ENCODE results near the gene TXLNG.
"Not testable (repeated sequence)": the region's sequence is repeated elsewhere in the genome, so short reads cannot be mapped to it uniquely, and the experiment has no call there.

Gene TXLNG

DNA sequence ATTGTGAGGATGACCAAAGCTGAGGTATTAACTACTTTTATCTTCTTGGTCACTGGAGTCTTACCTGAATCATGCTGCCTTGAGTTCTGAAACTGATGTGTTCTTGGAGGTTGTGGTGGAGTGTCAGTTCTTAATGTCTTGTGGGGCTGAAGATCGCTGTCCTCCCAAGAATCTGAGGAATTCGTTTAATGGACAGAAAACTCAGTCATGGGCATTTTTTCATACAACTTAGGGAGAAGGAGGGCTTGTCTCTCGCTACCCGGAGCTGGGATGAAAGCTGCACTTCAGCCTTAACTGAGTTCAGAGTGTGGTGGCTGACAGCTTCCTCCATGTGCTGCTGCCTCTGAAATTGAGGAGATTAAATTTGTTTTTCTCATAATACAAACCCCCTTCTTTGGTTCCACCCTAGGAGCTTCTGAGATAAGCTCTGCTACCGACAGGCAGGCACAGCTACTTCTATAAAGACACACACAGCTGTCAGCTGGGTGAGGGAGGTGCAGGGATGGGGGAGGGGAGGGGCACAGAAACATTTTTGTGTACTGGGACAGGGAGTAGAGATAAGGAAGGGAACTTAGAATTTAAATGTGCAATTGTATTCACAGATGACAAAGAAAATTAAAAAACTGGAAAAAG lies 53.1 kb downstream of the TXLNG start:
- no peak for DNase-seq (ENCODE audit: low spot score)

DNA sequence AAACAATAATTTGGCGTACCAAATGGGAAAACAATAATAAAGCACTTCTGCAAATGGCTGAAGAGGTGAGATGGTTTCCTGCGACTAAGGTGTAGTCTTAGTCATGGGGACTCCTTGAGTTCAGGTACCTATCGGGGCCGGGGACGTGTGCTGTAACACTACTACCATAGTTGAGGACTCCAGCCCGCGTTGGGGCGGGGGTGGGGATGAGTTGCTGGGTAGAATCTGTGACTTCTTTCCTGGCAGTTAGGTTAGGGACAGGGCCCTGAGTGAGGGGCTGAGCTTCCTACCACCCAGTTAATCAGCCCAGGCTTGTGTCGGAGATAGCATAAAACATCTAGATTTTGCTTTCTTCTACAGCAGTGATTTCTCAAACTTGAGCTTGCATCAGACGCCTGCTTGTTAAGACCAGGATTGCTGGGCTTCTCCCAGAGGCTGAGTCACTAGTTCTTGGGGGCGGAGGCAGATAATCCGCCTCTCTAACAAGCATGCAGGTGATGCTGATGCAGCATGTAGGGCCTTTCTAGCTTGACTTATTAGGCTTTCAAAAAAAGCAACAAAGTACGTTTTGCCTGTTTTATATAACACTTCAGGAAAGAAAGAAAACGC lies 53.7 kb downstream of the TXLNG start:
- peak; percentile 59 for DNase-seq (ENCODE audit: low spot score)

GRCh38 chrX:16842684-16843083 lies 56.4 kb downstream of the TXLNG start:
- no peak for DNase-seq (ENCODE audit: low spot score)

DNA sequence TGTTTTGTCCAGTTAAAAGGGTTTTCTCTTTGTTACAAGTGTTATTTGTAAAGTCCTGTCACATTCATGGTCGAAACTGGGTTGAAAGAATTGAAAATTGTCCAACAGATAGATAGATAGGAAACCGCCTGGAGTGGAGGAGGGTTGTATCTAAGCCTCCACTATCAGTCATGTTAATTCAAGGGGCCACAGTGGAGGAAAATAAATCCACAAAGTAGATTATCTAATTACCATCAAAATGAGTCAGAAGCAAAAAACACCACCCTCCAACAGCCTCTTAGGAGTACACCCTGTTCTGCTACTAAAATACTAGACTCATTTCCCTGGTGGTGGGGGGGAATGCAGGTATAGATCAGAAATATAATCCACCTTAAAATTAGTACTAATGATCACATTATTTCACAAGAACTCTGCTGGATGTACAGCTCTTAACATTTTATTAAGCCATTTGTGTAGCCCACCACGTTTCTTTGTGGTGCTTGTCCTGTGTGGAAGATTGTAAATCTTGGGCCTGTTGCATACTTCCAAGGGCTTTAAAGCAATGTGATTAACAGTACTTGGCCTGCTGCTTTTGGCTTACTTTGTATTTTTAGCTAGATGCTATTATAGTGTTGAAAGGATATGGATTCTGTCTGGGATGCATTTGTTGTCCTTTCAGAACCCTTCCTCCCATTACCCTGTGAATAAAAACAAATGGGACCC lies 57.1 kb downstream of the TXLNG start:
- DNase-seq (ENCODE audit: low spot score) = no peak

GRCh38 chrX:16845686-16846085 lies 59.4 kb downstream of the TXLNG start:
- no peak for DNase-seq (ENCODE audit: low spot score)

- DNase-seq (ENCODE audit: low spot score) = peak; percentile 37
Measured at GRCh38 chrX:16848541-16848940, 62.3 kb downstream of the TXLNG start.

DNA sequence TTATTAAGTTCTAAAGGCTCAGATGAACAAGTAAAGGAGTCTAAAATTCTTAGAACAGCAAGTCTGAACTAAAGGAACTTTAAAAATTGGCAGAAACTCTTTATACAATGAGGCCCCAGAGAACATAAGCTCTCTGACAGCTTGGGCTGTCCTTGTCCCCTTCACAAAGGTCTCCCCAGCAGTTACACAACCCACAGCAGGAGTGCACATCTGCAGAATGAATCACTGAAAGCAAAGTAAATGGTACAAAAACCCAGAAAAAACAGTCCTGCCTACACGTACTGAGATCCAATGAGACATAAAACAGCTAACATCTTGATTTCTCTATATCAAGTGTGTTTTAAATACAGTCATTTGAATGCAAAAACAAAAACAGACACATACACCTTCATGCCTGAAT lies 65.2 kb downstream of the TXLNG start:
- no peak for DNase-seq (ENCODE audit: low spot score)

DNA sequence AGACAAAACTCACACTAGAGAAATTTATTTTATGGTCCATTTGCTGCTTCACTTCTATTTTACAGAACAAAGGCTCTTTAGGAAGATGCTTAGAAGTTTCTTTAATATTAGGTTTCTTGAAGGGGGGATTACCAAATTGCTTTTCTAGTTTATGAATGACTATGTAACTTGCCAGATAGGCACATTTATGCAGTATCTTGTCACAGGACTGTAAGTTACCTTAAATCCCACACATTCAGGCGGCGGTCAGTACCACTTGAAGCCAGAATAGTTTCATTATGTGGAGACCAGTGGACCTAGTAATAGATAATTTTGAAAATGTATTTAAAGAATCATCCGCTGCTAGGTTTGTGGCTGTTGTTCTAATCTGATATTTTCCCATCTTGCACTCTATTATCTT lies 65.6 kb downstream of the TXLNG start:
- no peak for DNase-seq (ENCODE audit: low spot score)

- DNase-seq (ENCODE audit: low spot score) = no peak
Measured at GRCh38 chrX:16852617-16853179, 66.4 kb downstream of the TXLNG start.

- no peak for DNase-seq (ENCODE audit: low spot score)
Measured at GRCh38 chrX:16853537-16853936, 67.3 kb downstream of the TXLNG start.

GRCh38 chrX:16855363-16856075 lies 69.3 kb downstream of the TXLNG start:
- DNase-seq (ENCODE audit: low spot score) = no peak

DNA sequence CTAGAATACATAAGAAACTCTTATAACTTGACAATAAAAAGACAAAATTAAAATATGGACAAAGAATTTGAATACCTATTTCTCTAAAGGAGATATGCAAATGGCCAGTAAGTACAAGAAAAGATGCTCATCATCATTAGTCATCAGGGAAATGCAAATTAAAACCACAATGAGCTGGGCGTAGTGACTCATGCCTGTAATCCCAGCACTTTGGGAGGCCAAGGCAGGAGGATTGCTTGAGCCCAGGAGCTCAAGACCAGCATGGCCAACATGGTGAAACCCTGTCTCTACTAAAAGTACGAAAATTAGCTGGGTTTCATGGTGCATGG lies 69.8 kb downstream of the TXLNG start:
- DNase-seq (ENCODE audit: low spot score) = not testable (repeated sequence)

GRCh38 chrX:16856744-16857143 lies 70.5 kb downstream of the TXLNG start:
- DNase-seq (ENCODE audit: low spot score) = no peak

- no peak for DNase-seq (ENCODE audit: low spot score)
Measured at GRCh38 chrX:16862829-16863228, 76.6 kb downstream of the TXLNG start.

DNA sequence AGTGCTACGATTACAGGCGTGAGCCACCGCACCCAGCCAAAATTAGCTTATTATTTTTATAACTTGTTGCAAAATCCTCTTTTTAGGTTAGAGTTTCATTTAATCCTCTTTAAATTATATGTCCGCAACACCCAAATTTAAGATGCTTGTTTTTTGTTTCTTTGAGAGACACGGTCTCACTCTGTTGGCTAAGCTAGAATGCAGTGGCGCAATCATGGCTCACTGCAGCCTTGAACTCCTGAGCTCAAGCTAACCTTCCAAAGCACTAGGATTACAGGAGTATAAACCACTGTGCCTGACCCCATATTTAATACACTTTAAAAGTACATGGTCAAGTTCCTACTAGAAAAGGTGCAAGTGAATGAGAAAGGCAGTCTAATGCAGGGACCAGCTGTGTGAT lies 81.7 kb downstream of the TXLNG start:
- DNase-seq (ENCODE audit: low spot score) = no peak

- DNase-seq (ENCODE audit: low spot score) = no peak
Measured at GRCh38 chrX:16868920-16869319, 82.7 kb downstream of the TXLNG start.

- DNase-seq (ENCODE audit: low spot score) = peak; percentile 49
Measured at GRCh38 chrX:16869393-16870094, 83.3 kb downstream of the TXLNG start.

GRCh38 chrX:16870095-16870861 lies 84.0 kb downstream of the TXLNG start, which contains the start of gene RBBP7:
Gene RBBP7, minus strand, starts transcription at chrX:16870362. Its CDS starts 309 bp downstream, at chrX:16870053.
- DNase-seq (ENCODE audit: low spot score) = peak; percentile 94

DNA sequence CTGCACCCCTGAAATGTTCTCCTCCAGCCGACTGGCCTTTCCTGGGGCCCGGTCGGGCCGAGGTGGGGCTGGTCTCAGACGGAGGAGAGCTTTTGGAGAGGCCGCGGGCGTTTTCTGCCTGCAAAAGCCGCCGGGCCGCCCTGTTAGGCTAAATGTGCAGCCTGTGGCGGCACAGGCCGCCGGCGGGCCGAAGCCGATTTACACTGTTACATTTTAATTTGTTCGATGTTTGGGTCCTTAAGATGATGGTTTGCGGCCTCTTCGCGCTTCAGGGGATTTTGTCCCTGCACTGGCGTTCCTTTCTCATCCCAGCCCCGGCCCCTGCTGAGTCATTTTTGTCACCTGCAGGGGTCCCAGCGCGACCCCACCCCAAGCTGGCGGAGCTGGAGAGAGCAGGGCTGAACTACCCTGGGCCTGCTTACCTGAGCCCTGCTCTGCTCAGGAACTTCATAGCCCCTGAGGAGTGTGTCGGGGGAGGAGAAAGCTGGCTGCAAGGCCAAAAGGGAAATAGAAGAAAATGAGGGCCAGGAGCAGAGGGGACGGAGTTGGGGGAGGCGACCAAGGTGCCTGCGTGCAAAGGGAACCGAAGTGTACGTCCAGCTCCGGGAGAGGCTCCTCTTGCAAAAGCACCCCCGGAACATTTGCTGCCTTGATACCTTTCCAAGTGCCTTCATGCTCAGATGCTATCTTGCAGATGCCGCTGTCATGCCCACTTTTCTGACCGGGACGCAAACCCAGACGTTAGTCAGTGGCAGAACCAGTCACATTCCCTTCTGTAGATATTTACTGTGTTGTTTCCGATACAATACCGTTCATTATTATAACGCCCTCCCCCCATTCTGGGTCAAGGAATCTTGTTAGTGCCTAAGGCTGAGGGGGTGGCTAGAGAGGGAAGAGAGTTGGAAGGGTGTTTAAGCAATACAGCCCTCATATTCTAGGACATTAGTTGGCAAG lies 84.9 kb downstream of the TXLNG start:
- DNase-seq (ENCODE audit: low spot score) = no peak

DNA sequence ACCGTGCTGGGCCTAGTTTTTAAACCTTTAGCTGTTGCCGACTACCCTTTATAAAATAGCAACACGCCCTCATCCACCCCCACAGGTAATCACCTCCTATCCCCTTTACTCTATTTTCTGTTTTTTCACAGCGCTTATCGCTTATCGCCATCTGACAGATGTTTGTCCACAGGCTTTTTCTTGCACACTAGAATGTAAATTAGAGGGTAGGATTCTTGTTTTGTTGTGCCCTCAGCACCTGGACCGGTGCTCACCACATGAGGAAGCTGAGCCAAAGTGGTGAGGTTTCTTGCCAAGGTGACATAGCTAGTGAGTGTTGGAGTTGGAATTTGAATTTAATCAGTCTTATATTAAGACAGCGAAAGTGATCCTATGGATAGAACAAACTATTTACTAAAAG lies 86.8 kb downstream of the TXLNG start:
- no peak for DNase-seq (ENCODE audit: low spot score)

Measured in AG20443 (cell line).